Keratinocyte (primary cell): ENCODE data around the gene CC2D2A. TPM values are rescaled to one million over a fixed set of nuclear protein-coding genes. Genes with fewer than 3 reads are reported as not detected.
A peak's percentile ranks its signal among the peaks of the same experiment; 100 is the strongest.

ENCODE experiments used
- DNase-seq: peaks from one replicate; pipeline ENCODE4 v3.0.0-alpha.2; 2011; ENCODE audit warnings: low read depth, missing footprints, low spot score
- FAIRE-seq: peaks from 2 replicates; lab custom pipeline; 2011; peaks lifted over from hg19 to GRCh38; lab: Jason Lieb, UNC
- H2AFZ ChIP-seq: 2 replicates; pipeline ENCODE4 v1.6.0; 2012; ENCODE audit warnings: low read length, control low read depth, inconsistent platforms; ENCODE audit not compliant: control insufficient read depth
- H3K27ac ChIP-seq: 2 replicates; pipeline ENCODE4 v1.5.1; 2011; ENCODE audit warnings: low read length; ENCODE audit not compliant: control insufficient read depth, insufficient read depth
- H3K27me3 ChIP-seq: 3 replicates; pipeline ENCODE4 v1.6.0; 2011; ENCODE audit warnings: low read length; ENCODE audit not compliant: control insufficient read depth, insufficient read depth; ENCODE audit errors: extremely low read depth
- H3K36me3 ChIP-seq, 2 experiments: 2 replicates in 1 of 2; 3 replicates in 1 of 2; pipeline ENCODE4 v1.5.1; 2011; ENCODE audit warnings: low read length in 2 of 2, mild to moderate bottlenecking in 1 of 2; ENCODE audit not compliant: control insufficient read depth in 2 of 2, insufficient read depth in 2 of 2; ENCODE audit errors: extremely low read depth in 1 of 2
- H3K4me1 ChIP-seq: 3 replicates; pipeline ENCODE4 v1.5.1; 2011; ENCODE audit warnings: low read length; ENCODE audit not compliant: control insufficient read depth, insufficient read depth; ENCODE audit errors: extremely low read depth
- H3K4me2 ChIP-seq: 3 replicates; pipeline ENCODE4 v1.6.0; 2011; ENCODE audit warnings: low read depth, low read length; ENCODE audit not compliant: control insufficient read depth, insufficient read depth; ENCODE audit errors: extremely low read depth
- H3K4me3 ChIP-seq, 3 experiments: fragments of 200-600 bp in 1 of 3; sonication (generic) in 1 of 3; 2 replicates in 2 of 3; 3 replicates in 1 of 3; pipeline ENCODE4 v1.5.1; 2011 to 2016; ENCODE audit warnings: low read length in 3 of 3, mild to moderate bottlenecking in 3 of 3, control low read depth in 2 of 3, inconsistent platforms in 1 of 3, low read depth in 1 of 3, mixed read lengths in 1 of 3, mixed run types in 1 of 3, moderate library complexity in 1 of 3; ENCODE audit not compliant: control insufficient read depth in 2 of 3, insufficient read depth in 2 of 3; ENCODE audit errors: extremely low read depth in 1 of 3
- H3K79me2 ChIP-seq: 2 replicates; pipeline ENCODE4 v1.6.0; 2012; ENCODE audit warnings: low read length; ENCODE audit not compliant: control insufficient read depth, insufficient read depth
- H3K9ac ChIP-seq: 3 replicates; pipeline ENCODE4 v1.6.0; 2011; ENCODE audit warnings: low read length; ENCODE audit not compliant: control insufficient read depth, insufficient read depth; ENCODE audit errors: extremely low read depth
- H3K9me1 ChIP-seq: 3 replicates; pipeline ENCODE4 v1.6.0; 2011; ENCODE audit warnings: low read length; ENCODE audit not compliant: control insufficient read depth, insufficient read depth; ENCODE audit errors: extremely low read depth
- H3K9me3 ChIP-seq: 2 replicates; pipeline ENCODE4 v1.5.1; 2012; ENCODE audit warnings: low read depth, low read length; ENCODE audit not compliant: control insufficient read depth
- H4K20me1 ChIP-seq: 3 replicates; pipeline ENCODE4 v1.6.0; 2011; ENCODE audit warnings: low read length; ENCODE audit not compliant: control insufficient read depth, insufficient read depth; ENCODE audit errors: extremely low read depth
- EZH2 ChIP-seq: IDR thresholded peaks from one replicate; pipeline ENCODE4 v1.6.1; 2012; ENCODE audit warnings: inconsistent platforms, mild to moderate bottlenecking, low read length, moderate library complexity
- dilution Hi-C: fragments of 300-500 bp; cut with MboI; formaldehyde crosslinking; loops from one replicate; pipeline ENCODE4 v1.7.0; 2020; ENCODE audit warnings: low sequenced_read_pairs; ENCODE audit not compliant: extremely low pct_ligation_motif_present
- polyA plus RNA-seq, 5 experiments: library from polyadenylated mRNA; depleted of rRNA in 3 of 5; stranded (reverse) in 3 of 5; stranded (forward) in 1 of 5; unstranded in 1 of 5; fragments of >200 nt; gene quantifications; 1 replicate in 1 of 5; 2 replicates in 3 of 5; 3 replicates in 1 of 5; pipeline versions ENCODE4 v1.2.1 to v1.2.3, GENCODE V29; 2011 to 2012; ENCODE audit warnings: missing spikeins in 2 of 5, low read depth in 1 of 5, low replicate concordance in 1 of 5
- TF ChIP-seq, protein P1 (sequence below), 3 experiments: IDR thresholded peaks in 1 of 3; conservative IDR thresholded peaks in 1 of 3; optimal IDR thresholded peaks in 1 of 3; 2 replicates in 2 of 3; 3 replicates in 1 of 3; pipeline versions ENCODE3 to v1.5.1; 2011; ENCODE audit warnings: low read length in 3 of 3, mild to moderate bottlenecking in 3 of 3, moderate library complexity in 2 of 3, control low read depth in 1 of 3, inconsistent platforms in 1 of 3; ENCODE audit not compliant: insufficient read depth in 2 of 3; ENCODE audit errors: extremely low read depth in 1 of 3

The CC2D2A gene
- polyA plus RNA-seq, 1 donor (not counting 4 experiments of a cell fraction or from before 2014, with no cell fraction given) = 11.8 TPM

GRCh38 chr4:15636818-15637217 lies 167.1 kb downstream of the CC2D2A start:
- TF ChIP-seq, protein P1, sequence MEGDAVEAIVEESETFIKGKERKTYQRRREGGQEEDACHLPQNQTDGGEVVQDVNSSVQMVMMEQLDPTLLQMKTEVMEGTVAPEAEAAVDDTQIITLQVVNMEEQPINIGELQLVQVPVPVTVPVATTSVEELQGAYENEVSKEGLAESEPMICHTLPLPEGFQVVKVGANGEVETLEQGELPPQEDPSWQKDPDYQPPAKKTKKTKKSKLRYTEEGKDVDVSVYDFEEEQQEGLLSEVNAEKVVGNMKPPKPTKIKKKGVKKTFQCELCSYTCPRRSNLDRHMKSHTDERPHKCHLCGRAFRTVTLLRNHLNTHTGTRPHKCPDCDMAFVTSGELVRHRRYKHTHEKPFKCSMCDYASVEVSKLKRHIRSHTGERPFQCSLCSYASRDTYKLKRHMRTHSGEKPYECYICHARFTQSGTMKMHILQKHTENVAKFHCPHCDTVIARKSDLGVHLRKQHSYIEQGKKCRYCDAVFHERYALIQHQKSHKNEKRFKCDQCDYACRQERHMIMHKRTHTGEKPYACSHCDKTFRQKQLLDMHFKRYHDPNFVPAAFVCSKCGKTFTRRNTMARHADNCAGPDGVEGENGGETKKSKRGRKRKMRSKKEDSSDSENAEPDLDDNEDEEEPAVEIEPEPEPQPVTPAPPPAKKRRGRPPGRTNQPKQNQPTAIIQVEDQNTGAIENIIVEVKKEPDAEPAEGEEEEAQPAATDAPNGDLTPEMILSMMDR (optimal IDR thresholded peaks at IDR 0.05 in 1 of 3, IDR thresholded peaks at IDR 0.05 in 1 of 3, conservative IDR thresholded peaks at IDR 0.05 in 1 of 3; ENCODE audit: extremely low read depth in 1 of 3, insufficient read depth in 2 of 3, low read length in 3 of 3) = no peak
- no peak for TF ChIP-seq EZH2
- dilution Hi-C loops = no loop called here
- no peaks in the 10 kb centered on the region for H3K9me3 ChIP-seq
- peaks cover 2% of the 10 kb centered on the region for H3K4me1 ChIP-seq
- H3K9ac ChIP-seq = no peak overlapping the region
- no peaks in the 10 kb centered on the region for H4K20me1 ChIP-seq
- H2AFZ ChIP-seq = no peak overlapping the region
- H3K4me2 ChIP-seq = no peak overlapping the region
- peak; percentile 79 for FAIRE-seq
- H3K36me3 ChIP-seq = peaks cover 4 to 6% of the 10 kb centered on the region in 2 experiments
- no peaks in the 10 kb centered on the region for H3K9me1 ChIP-seq
- H3K4me3 ChIP-seq = no peak overlapping the region
- H3K27ac ChIP-seq = no peak overlapping the region
- no peaks in the 10 kb centered on the region for H3K27me3 ChIP-seq
- no peak for DNase-seq
- H3K79me2 ChIP-seq = peaks cover 15% of the 10 kb centered on the region

DNA sequence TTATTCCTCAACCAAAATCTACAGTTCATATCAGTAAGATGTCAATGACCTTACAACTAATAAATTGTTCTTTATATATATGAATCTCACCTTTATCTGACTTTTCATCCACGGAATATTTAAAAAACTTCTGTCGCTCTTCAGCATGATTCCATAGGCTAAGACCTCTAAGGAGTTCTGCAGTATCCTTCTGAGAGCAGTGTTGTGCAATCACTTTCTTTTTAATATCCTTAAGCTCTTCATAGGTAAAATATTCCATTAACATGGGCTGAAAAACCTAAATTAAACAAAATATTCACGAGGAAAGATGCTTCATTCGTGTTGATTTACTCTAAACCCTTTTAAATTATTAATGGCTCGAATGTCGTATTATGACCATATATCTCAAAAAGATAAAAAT lies 168.7 kb downstream of the CC2D2A start:
- H3K79me2 ChIP-seq = peaks cover 24% of the 10 kb centered on the region
- H3K4me1 ChIP-seq = peaks cover 2% of the 10 kb centered on the region
- H3K27ac ChIP-seq = no peak overlapping the region
- H3K4me2 ChIP-seq = no peak overlapping the region
- no peak for DNase-seq
- TF ChIP-seq, protein P1 (optimal IDR thresholded peaks at IDR 0.05 in 1 of 3, IDR thresholded peaks at IDR 0.05 in 1 of 3, conservative IDR thresholded peaks at IDR 0.05 in 1 of 3; ENCODE audit: extremely low read depth in 1 of 3, insufficient read depth in 2 of 3, low read length in 3 of 3) = no peak
- TF ChIP-seq EZH2 = no peak
- H4K20me1 ChIP-seq = no peaks in the 10 kb centered on the region
- peaks cover 4 to 6% of the 10 kb centered on the region in 2 experiments for H3K36me3 ChIP-seq
- dilution Hi-C loops = no loop called here
- H2AFZ ChIP-seq = no peak overlapping the region
- H3K9ac ChIP-seq = no peak overlapping the region
- no peaks in the 10 kb centered on the region for H3K9me1 ChIP-seq
- no peaks in the 10 kb centered on the region for H3K9me3 ChIP-seq
- no peak overlapping the region for H3K4me3 ChIP-seq
- FAIRE-seq = no peak
- no peaks in the 10 kb centered on the region for H3K27me3 ChIP-seq
